ENCODE data around the gene SCRT2.

GRCh38 chr20:672963-673602 lies 2.5 kb downstream of the SCRT2 start:
- TF ChIP-seq, protein P1, sequence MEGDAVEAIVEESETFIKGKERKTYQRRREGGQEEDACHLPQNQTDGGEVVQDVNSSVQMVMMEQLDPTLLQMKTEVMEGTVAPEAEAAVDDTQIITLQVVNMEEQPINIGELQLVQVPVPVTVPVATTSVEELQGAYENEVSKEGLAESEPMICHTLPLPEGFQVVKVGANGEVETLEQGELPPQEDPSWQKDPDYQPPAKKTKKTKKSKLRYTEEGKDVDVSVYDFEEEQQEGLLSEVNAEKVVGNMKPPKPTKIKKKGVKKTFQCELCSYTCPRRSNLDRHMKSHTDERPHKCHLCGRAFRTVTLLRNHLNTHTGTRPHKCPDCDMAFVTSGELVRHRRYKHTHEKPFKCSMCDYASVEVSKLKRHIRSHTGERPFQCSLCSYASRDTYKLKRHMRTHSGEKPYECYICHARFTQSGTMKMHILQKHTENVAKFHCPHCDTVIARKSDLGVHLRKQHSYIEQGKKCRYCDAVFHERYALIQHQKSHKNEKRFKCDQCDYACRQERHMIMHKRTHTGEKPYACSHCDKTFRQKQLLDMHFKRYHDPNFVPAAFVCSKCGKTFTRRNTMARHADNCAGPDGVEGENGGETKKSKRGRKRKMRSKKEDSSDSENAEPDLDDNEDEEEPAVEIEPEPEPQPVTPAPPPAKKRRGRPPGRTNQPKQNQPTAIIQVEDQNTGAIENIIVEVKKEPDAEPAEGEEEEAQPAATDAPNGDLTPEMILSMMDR (IDR thresholded peaks at IDR 0.05) = peak in 1 of 2 donors; percentile 16
- TF ChIP-seq POLR2AphosphoS5 (IDR thresholded peaks at IDR 0.05) (no peak), POLR2A (IDR thresholded peaks at IDR 0.05) (no peak), EP300 (IDR thresholded peaks at IDR 0.05) (no peak)
